Ascending aorta (tissue), 2 donors: ENCODE measurements around the gene PRICKLE1. TPM values are rescaled to one million over a fixed set of nuclear protein-coding genes. Genes with fewer than 3 reads are reported as not detected.
A peak's percentile ranks its signal among the peaks of the same experiment; 100 is the strongest.

Experiments
- DNase-seq, 2 donors: peaks; one replicate each; pipeline ENCODE4 v3.0.0-alpha.2; 2019; ENCODE audit warnings: low spot score in 2 of 2
- H3K27ac ChIP-seq, 2 donors: fragments of 200-600 bp; sonication (generic); one replicate each; pipeline ENCODE4 v1.5.1; 2016 to 2017; ENCODE audit warnings: mild to moderate bottlenecking in 1 of 2
- H3K27me3 ChIP-seq: fragments of 200-600 bp; sonication (generic); one replicate; pipeline ENCODE4 v1.5.1; 2017
- H3K36me3 ChIP-seq, 2 donors: fragments of 200-600 bp; sonication (generic); one replicate each; pipeline ENCODE4 v1.5.1; 2016
- H3K4me1 ChIP-seq, 2 donors: fragments of 200-600 bp; sonication (generic); one replicate each; pipeline ENCODE4 v1.5.1; 2016 to 2017; ENCODE audit warnings: mild to moderate bottlenecking in 1 of 2
- H3K4me3 ChIP-seq, 2 donors: fragments of 200-600 bp; sonication (generic); one replicate each; pipeline ENCODE4 v1.5.1; 2016 to 2017; ENCODE audit warnings: mild to moderate bottlenecking in 1 of 2
- H3K9me3 ChIP-seq, 2 donors: fragments of 200-600 bp; sonication (generic); one replicate each; pipeline ENCODE4 v1.5.1; 2016
- CTCF ChIP-seq, 3 experiments: fragments of 200-600 bp in 2 of 3; fragments of 450-650 bp in 1 of 3; sonication (generic) in 2 of 3; IDR thresholded peaks; one replicate each; pipeline ENCODE4 v1.5.1; 2016 to 2019; ENCODE audit warnings: antibody characterized with exemption in 3 of 3, mild to moderate bottlenecking in 1 of 3, moderate library complexity in 1 of 3
- intact Hi-C: fragments of 100-400 bp; cut with DNase I; formaldehyde crosslinking; loops from one replicate; pipeline ENCODE4 v1.15.1; 2023
- total RNA-seq: library from RNA; depleted of rRNA; stranded (reverse); fragments of >200 nt; gene quantifications from one replicate; pipeline ENCODE4 v1.1.0, GENCODE V29; 2016

The PRICKLE1 gene
- total RNA-seq, 1 donor from 2014 or later: 1.8 TPM

- Histone ChIP-seq H3K4me3 (no peak overlapping the region), H3K36me3 (peaks cover 22 to 39% of the 10 kb centered on the region in 2 donors), H3K27ac (no peak overlapping the region), H3K27me3 (no peaks in the 10 kb centered on the region), H3K4me1 (no peaks in the 10 kb centered on the region), H3K9me3 (no peaks in the 10 kb centered on the region)
- no peak for DNase-seq
- intact Hi-C loops: no loop called here
- TF ChIP-seq CTCF (IDR thresholded peaks at IDR 0.05): no peak
Measured at GRCh38 chr12:42440608-42441007, 148.9 kb downstream of the PRICKLE1 start.

- Histone ChIP-seq H3K27me3 (no peaks in the 10 kb centered on the region), H3K9me3 (no peaks in the 10 kb centered on the region), H3K27ac (no peak overlapping the region), H3K36me3 (peaks cover 0 to 6% of the 10 kb centered on the region in 2 donors), H3K4me1 (no peaks in the 10 kb centered on the region), H3K4me3 (no peak overlapping the region)
- intact Hi-C loops: no loop called here
- DNase-seq: no peak
- no peak for TF ChIP-seq CTCF (IDR thresholded peaks at IDR 0.05)
Measured at GRCh38 chr12:42432517-42433140, 156.9 kb downstream of the PRICKLE1 start.

GRCh38 chr12:42428850-42429249, 160.7 kb downstream of the PRICKLE1 start:
- Histone ChIP-seq H3K27me3 (no peaks in the 10 kb centered on the region), H3K9me3 (no peaks in the 10 kb centered on the region), H3K4me1 (peaks cover 2 to 7% of the 10 kb centered on the region in 2 donors), H3K4me3 (no peak overlapping the region), H3K36me3 (peaks cover 0 to 6% of the 10 kb centered on the region in 2 donors), H3K27ac (no peak overlapping the region)
- TF ChIP-seq CTCF (IDR thresholded peaks at IDR 0.05): no peak
- DNase-seq: no peak
- intact Hi-C loops: no loop called here

- Histone ChIP-seq H3K27me3 (no peaks in the 10 kb centered on the region), H3K27ac (no peak overlapping the region), H3K4me3 (no peak overlapping the region), H3K36me3 (no peaks in the 10 kb centered on the region), H3K4me1 (peaks cover 5 to 25% of the 10 kb centered on the region in 2 donors), H3K9me3 (no peaks in the 10 kb centered on the region)
- no peak for TF ChIP-seq CTCF (IDR thresholded peaks at IDR 0.05)
- DNase-seq: no peak
- intact Hi-C loops: no loop called here
Measured at GRCh38 chr12:42426746-42427145, 162.8 kb downstream of the PRICKLE1 start.

- Histone ChIP-seq H3K9me3 (no peaks in the 10 kb centered on the region), H3K4me1 (peaks cover 5 to 31% of the 10 kb centered on the region in 2 donors), H3K27me3 (no peaks in the 10 kb centered on the region), H3K4me3 (peak overlapping the region; percentile 12 to 21), H3K36me3 (no peaks in the 10 kb centered on the region), H3K27ac (peak overlapping the region; percentile 56 to 79)
- no peak for DNase-seq
- TF ChIP-seq CTCF (IDR thresholded peaks at IDR 0.05): no peak
- intact Hi-C loops: loop anchor here (1.0 kb wide), 1 partner anchor 61 kb away; no protein-coding TSS in a partner anchor
Measured at GRCh38 chr12:42422785-42423184, 166.8 kb downstream of the PRICKLE1 start.
